DOHH2 (cell line): ENCODE data around the gene CAB39.

ENCODE experiments used
- H3F3A ChIP-seq: fragments of 200-600 bp; sonication (generic), shearing (Covaris generic); 2 replicates; pipeline ENCODE4 v1.6.0; 2016; ENCODE audit warnings: antibody characterized with exemption, mild to moderate bottlenecking; ENCODE audit not compliant: control insufficient read depth, insufficient read depth
- H3K27ac ChIP-seq: fragments of 200-600 bp; sonication (generic); 2 replicates; pipeline ENCODE4 v1.5.1; 2014; ENCODE audit warnings: low read depth, mild to moderate bottlenecking, low read length, moderate library complexity
- H3K27me3 ChIP-seq: fragments of 200-600 bp; sonication (generic); 2 replicates; pipeline ENCODE4 v1.6.1; 2014; ENCODE audit warnings: mild to moderate bottlenecking, low read length, mixed read lengths; ENCODE audit not compliant: control insufficient read depth
- H3K36me3 ChIP-seq: fragments of 200-600 bp; sonication (generic); 2 replicates; pipeline ENCODE4 v1.6.1; 2014; ENCODE audit warnings: mild to moderate bottlenecking, low read length, moderate library complexity, mixed read lengths; ENCODE audit not compliant: control insufficient read depth
- H3K4me1 ChIP-seq: fragments of 200-600 bp; sonication (generic); 2 replicates; pipeline ENCODE4 v1.6.1; 2014; ENCODE audit warnings: mild to moderate bottlenecking, low read length, mixed read lengths; ENCODE audit not compliant: control insufficient read depth
- H3K4me2 ChIP-seq: fragments of 200-600 bp; sonication (generic); 2 replicates; pipeline ENCODE4 v1.6.0; 2014; ENCODE audit warnings: mild to moderate bottlenecking, low read length, moderate library complexity
- H3K4me3 ChIP-seq: fragments of 200-600 bp; sonication (generic); 2 replicates; pipeline ENCODE4 v1.5.1; 2014; ENCODE audit warnings: mild to moderate bottlenecking, low read length, mixed read lengths
- H3K79me2 ChIP-seq: fragments of 200-600 bp; sonication (generic); 2 replicates; pipeline ENCODE4 v1.6.1; 2014; ENCODE audit warnings: mild to moderate bottlenecking, low read length, mixed read lengths; ENCODE audit not compliant: control insufficient read depth
- H3K9me2 ChIP-seq: fragments of 200-600 bp; sonication (generic); replicated peaks from 2 replicates; pipeline ENCODE4 v1.6.1; 2014; ENCODE audit warnings: mild to moderate bottlenecking, low read length, mixed read lengths; ENCODE audit not compliant: control insufficient read depth
- H3K9me3 ChIP-seq: fragments of 200-600 bp; sonication (generic); 2 replicates; pipeline ENCODE4 v1.6.1; 2014; ENCODE audit warnings: antibody characterized with exemption, low read length, mixed read lengths; ENCODE audit not compliant: control insufficient read depth, insufficient read depth
- H4K20me1 ChIP-seq: fragments of 200-600 bp; sonication (generic); 2 replicates; pipeline ENCODE4 v1.6.0; 2014; ENCODE audit warnings: low read depth, mild to moderate bottlenecking, antibody characterized with exemption, low read length, moderate library complexity; ENCODE audit not compliant: control insufficient read depth, insufficient read depth
- CTCF ChIP-seq: fragments of 200-600 bp; sonication (generic); IDR thresholded peaks from one replicate; pipeline ENCODE4 v1.5.1; 2014; ENCODE audit warnings: antibody characterized with exemption, mild to moderate bottlenecking, low read depth, low read length; ENCODE audit not compliant: poor library complexity, severe bottlenecking
- EZH2phosphoT487 ChIP-seq: fragments of 200-600 bp; sonication (generic); IDR thresholded peaks from 2 replicates; pipeline ENCODE4 v1.6.1; 2017; ENCODE audit warnings: borderline replicate concordance, mild to moderate bottlenecking, antibody characterized with exemption, low read length, moderate library complexity, mixed read lengths

Gene CAB39

GRCh38 chr2:230703514-230703913 is 9.1 kb upstream of the CAB39 start:
- no peak overlapping the region for H3K27ac ChIP-seq
- H3K79me2 ChIP-seq: no peaks in the 10 kb centered on the region
- H3K4me1 ChIP-seq: no peaks in the 10 kb centered on the region
- no peaks in the 10 kb centered on the region for H3K36me3 ChIP-seq
- H4K20me1 ChIP-seq: no peaks in the 10 kb centered on the region
- H3F3A ChIP-seq: no peaks in the 10 kb centered on the region
- H3K9me2 ChIP-seq: no peaks in the 10 kb centered on the region
- H3K4me2 ChIP-seq: no peak overlapping the region
- no peak overlapping the region for H3K4me3 ChIP-seq
- TF ChIP-seq EZH2phosphoT487 (no peak), CTCF (no peak)
- peaks cover 5% of the 10 kb centered on the region for H3K27me3 ChIP-seq
- H3K9me3 ChIP-seq: no peaks in the 10 kb centered on the region

- no peaks in the 10 kb centered on the region for H3K36me3 ChIP-seq
- no peaks in the 10 kb centered on the region for H3K79me2 ChIP-seq
- H3K4me1 ChIP-seq: no peaks in the 10 kb centered on the region
- H3K4me3 ChIP-seq: no peak overlapping the region
- H3F3A ChIP-seq: no peaks in the 10 kb centered on the region
- H3K27ac ChIP-seq: no peak overlapping the region
- H3K4me2 ChIP-seq: no peak overlapping the region
- H3K9me2 ChIP-seq: no peaks in the 10 kb centered on the region
- no peaks in the 10 kb centered on the region for H4K20me1 ChIP-seq
- no peaks in the 10 kb centered on the region for H3K9me3 ChIP-seq
- TF ChIP-seq CTCF (no peak), EZH2phosphoT487 (no peak)
- H3K27me3 ChIP-seq: no peaks in the 10 kb centered on the region; the same call in none of the 2 replicates
Measured at GRCh38 chr2:230706053-230706521, 6.6 kb upstream of the CAB39 start.

GRCh38 chr2:230706966-230707365 is 5.7 kb upstream of the CAB39 start:
- H4K20me1 ChIP-seq: no peaks in the 10 kb centered on the region
- TF ChIP-seq CTCF: no peak
- TF ChIP-seq EZH2phosphoT487: no peak
- H3K36me3 ChIP-seq: no peaks in the 10 kb centered on the region
- H3F3A ChIP-seq: no peaks in the 10 kb centered on the region
- H3K27me3 ChIP-seq: no peaks in the 10 kb centered on the region; the same call in 1 of the 2 replicates
- no peaks in the 10 kb centered on the region for H3K9me2 ChIP-seq
- no peaks in the 10 kb centered on the region for H3K79me2 ChIP-seq
- H3K4me3 ChIP-seq: no peak overlapping the region
- H3K27ac ChIP-seq: no peak overlapping the region
- no peaks in the 10 kb centered on the region for H3K9me3 ChIP-seq
- H3K4me2 ChIP-seq: no peak overlapping the region
- H3K4me1 ChIP-seq: peaks cover 9% of the 10 kb centered on the region
